ENCODE results near the gene IRAK3.

IRAK3 gene

DNA sequence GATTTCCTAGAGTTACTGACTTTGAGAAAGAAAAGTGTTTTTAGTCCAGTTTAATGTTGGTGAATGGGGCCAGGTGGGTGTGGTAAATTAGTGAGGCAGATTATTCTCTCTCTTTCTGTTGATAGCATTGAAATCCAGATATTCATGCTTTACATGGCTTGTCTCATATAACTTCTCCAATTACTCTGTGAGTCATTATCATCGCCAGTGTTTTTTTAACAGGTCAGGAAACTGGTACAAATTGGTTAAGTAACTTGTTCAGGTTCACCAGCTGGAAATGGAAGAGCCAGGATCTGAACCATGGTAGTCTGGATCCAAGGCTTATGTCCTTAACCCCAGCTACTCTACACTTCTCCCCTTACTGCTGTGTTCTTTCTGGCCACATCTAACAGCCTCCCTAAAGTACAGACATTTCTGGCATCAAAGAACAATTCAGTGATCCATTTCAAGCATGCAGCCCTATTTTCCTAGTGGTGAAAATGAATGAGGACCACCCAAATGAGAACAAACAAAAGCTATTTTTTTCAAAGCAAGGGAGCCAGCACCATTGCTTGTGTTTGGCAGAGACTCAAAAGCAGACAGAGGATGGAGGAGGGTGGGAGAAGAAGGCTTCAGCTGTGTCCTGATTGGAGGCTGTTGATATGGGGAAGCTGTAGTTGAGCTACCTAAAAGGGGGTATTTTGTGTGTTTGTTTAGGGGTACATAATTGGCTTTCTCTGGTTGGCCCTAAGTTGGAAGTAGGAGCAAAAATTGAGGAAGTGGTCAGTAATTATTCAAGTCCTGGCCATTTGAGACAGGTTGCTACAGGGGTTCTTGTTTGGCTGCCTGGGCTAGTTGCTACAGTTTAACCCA, 1.7 kb downstream of the IRAK3 start:
- TF ChIP-seq TAF1 (IDR thresholded peaks at IDR 0.05; ENCODE audit: borderline replicate concordance, insufficient read depth, low read length): no peak
- TF ChIP-seq, protein P1, sequence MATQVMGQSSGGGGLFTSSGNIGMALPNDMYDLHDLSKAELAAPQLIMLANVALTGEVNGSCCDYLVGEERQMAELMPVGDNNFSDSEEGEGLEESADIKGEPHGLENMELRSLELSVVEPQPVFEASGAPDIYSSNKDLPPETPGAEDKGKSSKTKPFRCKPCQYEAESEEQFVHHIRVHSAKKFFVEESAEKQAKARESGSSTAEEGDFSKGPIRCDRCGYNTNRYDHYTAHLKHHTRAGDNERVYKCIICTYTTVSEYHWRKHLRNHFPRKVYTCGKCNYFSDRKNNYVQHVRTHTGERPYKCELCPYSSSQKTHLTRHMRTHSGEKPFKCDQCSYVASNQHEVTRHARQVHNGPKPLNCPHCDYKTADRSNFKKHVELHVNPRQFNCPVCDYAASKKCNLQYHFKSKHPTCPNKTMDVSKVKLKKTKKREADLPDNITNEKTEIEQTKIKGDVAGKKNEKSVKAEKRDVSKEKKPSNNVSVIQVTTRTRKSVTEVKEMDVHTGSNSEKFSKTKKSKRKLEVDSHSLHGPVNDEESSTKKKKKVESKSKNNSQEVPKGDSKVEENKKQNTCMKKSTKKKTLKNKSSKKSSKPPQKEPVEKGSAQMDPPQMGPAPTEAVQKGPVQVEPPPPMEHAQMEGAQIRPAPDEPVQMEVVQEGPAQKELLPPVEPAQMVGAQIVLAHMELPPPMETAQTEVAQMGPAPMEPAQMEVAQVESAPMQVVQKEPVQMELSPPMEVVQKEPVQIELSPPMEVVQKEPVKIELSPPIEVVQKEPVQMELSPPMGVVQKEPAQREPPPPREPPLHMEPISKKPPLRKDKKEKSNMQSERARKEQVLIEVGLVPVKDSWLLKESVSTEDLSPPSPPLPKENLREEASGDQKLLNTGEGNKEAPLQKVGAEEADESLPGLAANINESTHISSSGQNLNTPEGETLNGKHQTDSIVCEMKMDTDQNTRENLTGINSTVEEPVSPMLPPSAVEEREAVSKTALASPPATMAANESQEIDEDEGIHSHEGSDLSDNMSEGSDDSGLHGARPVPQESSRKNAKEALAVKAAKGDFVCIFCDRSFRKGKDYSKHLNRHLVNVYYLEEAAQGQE (IDR thresholded peaks at IDR 0.05; ENCODE audit: insufficient read depth in 1 of 2, low read depth in 2 of 2, low read length in 2 of 2): no peak
- no peak for TF ChIP-seq FOXP2 (optimal IDR thresholded peaks at IDR 0.05; ENCODE audit: borderline replicate concordance, extremely low read depth, extremely low read length, insufficient read depth)

DNA sequence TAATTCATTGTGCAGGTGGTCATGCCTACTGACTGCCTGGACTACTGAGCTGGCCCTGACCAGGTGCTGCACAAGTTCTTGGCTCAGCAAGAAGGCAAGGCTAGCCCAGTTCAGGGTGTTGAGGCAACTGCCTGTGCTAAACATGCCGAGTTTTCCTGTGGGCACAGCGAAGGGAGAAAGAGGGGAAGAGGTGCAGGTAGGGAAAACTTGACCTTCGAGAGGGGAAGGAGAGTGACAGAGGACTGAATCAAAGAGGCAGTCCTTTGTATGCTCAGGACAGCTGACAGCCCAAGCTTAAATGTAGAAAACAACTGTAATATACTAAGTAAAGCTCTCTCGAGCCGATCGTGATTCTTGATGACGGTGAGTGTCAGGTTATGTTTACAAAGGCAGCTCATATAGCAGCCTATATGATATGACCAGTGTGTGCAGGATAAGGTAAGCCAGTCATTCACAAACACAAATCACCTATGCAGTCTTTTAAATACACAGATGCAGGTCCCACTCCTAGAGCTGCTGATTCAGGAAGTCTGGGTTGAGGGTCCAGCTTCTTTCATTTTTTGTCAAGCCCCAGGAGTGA, 2.6 kb downstream of the IRAK3 start:
- no peak for TF ChIP-seq FOXP2 (optimal IDR thresholded peaks at IDR 0.05; ENCODE audit: borderline replicate concordance, extremely low read depth, extremely low read length, insufficient read depth)
- no peak for TF ChIP-seq POLR2AphosphoS5 (IDR thresholded peaks at IDR 0.05; ENCODE audit: low read depth, low read length)
- TF ChIP-seq, protein P1 (IDR thresholded peaks at IDR 0.05; ENCODE audit: insufficient read depth in 1 of 2, low read depth in 2 of 2, low read length in 2 of 2): no peak
- TF ChIP-seq SIN3A (IDR thresholded peaks at IDR 0.05; ENCODE audit: borderline replicate concordance, insufficient read depth, low read length): no peak
- no peak for TF ChIP-seq TAF1 (IDR thresholded peaks at IDR 0.05; ENCODE audit: borderline replicate concordance, insufficient read depth, low read length)

DNA sequence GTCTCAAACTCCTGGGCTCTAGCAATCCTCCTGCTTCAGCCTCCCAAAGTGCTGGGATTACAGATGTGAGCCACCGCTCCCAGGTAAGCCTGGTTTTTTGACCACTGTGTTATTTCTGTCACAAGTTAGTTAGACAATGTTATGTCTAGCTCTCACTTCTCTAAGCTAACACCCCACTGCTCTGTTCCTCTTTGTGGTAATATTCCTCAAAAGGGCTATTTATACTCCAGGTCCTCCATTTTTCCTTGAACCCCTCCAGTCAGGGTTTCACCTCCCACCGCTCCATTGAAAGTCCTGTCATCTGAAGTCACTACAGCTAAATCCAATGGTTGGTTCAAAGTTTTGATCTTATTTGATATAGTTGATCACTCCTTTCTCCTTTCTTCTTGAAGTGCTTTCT, 5.1 kb downstream of the IRAK3 start:
- no peak for TF ChIP-seq TAF1 (IDR thresholded peaks at IDR 0.05; ENCODE audit: borderline replicate concordance, insufficient read depth, low read length)
- TF ChIP-seq, protein P1 (IDR thresholded peaks at IDR 0.05; ENCODE audit: insufficient read depth in 1 of 2, low read depth in 2 of 2, low read length in 2 of 2): no peak
- TF ChIP-seq SIN3A (IDR thresholded peaks at IDR 0.05; ENCODE audit: borderline replicate concordance, insufficient read depth, low read length): no peak
- no peak for TF ChIP-seq FOXP2 (optimal IDR thresholded peaks at IDR 0.05; ENCODE audit: borderline replicate concordance, extremely low read depth, extremely low read length, insufficient read depth)
- TF ChIP-seq POLR2AphosphoS5 (IDR thresholded peaks at IDR 0.05; ENCODE audit: low read depth, low read length): no peak

DNA sequence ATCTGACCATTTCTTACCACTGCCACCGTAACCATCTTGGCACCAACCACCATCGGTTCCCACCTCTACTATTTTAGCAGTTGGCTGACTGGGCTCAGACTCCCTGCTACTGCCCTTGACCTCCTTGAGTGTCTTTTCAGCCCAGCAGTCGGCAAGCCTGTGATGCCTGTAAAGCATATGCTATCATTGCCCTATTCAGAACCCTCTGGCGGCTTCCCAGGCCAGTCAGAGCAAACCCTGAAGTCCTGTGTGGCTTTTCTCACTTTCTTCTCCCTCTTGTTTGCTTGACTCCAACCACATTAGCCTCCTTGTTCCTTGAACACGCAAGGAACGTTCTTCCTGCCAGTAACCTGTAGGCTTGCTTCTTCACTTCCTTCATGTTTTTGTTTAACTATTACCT, 6.2 kb downstream of the IRAK3 start:
- TF ChIP-seq POLR2AphosphoS5 (IDR thresholded peaks at IDR 0.05; ENCODE audit: low read depth, low read length) (no peak), SIN3A (IDR thresholded peaks at IDR 0.05; ENCODE audit: borderline replicate concordance, insufficient read depth, low read length) (no peak), FOXP2 (optimal IDR thresholded peaks at IDR 0.05; ENCODE audit: borderline replicate concordance, extremely low read depth, extremely low read length, insufficient read depth) (no peak), TAF1 (IDR thresholded peaks at IDR 0.05; ENCODE audit: borderline replicate concordance, insufficient read depth, low read length) (no peak)
- TF ChIP-seq, protein P1 (IDR thresholded peaks at IDR 0.05; ENCODE audit: insufficient read depth in 1 of 2, low read depth in 2 of 2, low read length in 2 of 2): no peak
